Hematopoietic multipotent progenitor cell (in vitro differentiated cells): ENCODE measurements around the gene IGSF21. TPM values are rescaled to one million over a fixed set of nuclear protein-coding genes. Genes with fewer than 3 reads are reported as not detected.

Experiments used
- DNase-seq, 3 donors: peaks; one replicate each; pipeline ENCODE4 v3.0.0-alpha.2; 2011 to 2015; ENCODE audit warnings: low read depth in 2 of 3, low spot score in 2 of 3
- total RNA-seq: library from RNA; depleted of rRNA; stranded (reverse); fragments of >200 nt; gene quantifications from one replicate; pipeline ENCODE4 v1.2.3, GENCODE V29; 2012

The IGSF21 gene
- total RNA-seq, 1 donor: under 0.01 TPM

DNA sequence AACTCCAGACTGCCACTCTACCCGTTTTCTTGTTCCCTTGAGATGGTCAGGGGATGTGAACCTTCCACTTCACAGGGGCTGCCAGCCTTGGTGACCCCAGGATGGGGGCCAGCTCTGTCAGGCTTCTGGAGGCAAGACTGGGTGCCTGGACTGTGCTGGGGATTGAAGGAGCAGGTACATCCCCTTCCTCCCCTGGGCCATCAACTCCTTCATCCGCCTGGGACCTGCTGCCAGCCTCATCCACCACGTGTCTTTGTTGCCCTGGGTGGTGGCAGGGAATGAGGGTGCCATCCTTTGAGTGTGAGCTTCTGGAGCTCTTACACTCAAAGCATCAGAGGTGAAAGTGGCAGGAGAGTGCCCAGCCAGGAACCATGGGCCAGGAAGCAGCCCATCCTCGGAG is 139.6 kb downstream of the IGSF21 start:
- no peak for DNase-seq

GRCh38 chr1:18249631-18250030 is 142.0 kb downstream of the IGSF21 start:
- DNase-seq: no peak

DNA sequence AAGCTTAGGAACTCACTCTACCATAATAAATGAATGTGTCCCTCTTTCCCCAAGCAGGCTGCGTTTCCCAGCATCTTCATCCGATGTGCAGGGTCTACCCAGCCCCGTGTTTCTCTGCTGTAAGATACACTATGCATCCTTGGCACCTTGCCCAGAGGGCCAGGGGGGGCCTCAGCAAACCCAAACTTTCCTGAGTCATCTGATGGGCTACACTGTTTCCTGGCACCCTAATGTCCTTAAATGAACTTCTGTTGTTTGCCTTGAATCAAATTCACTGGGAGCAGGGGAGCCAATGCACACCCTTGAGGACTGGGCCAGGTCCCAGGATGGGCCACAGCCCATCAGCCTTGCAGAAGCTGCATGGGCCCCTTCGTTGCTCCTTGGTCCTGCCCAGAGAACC is 145.5 kb downstream of the IGSF21 start:
- DNase-seq: no peak

DNA sequence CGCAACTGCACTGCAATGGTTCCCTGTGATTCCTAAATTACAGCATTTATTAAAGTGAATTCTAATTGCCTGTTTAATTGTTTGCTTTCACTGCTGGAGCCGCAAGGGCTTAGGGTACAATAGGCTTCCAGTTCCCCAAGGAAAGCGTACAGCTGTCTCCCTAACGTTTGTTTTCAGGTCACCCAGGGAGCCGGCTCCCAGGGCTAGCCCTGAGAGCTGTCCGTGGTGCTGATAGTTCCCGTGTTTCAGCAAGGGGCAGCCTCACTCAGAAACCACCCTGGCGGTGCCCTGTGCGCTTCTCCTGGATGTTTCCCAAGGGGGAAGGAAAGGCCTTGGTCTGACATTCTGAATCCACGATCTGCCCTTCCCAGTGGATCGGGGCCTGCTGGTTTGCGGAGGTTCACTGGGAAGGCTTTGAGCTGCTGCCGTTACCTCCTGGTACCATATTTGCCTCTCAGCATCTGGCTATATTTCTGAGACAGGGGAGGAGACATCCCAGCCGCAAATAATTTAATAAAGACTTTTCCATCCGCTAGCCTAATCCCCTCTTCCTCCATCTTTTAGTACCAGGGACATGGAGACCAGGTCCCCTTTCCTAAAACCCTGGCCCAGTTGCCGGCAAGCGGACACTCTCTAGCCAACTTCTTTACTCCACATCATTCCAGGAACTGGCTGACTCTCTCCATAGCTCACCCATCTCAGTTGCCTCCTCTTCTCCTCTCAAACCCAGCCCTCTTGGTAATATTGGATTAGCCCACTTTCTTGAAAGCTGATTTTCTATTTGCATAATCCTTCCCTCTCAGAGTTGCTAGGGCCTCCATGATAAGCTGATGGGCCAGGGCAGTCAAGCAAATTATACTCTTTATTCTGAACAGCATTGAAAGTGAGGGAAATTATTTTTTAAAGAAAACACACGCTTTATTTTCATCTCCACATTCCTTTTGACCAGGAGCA is 149.0 kb downstream of the IGSF21 start:
- DNase-seq: peak in 2 of 3 donors; percentile 35 to 56

DNA sequence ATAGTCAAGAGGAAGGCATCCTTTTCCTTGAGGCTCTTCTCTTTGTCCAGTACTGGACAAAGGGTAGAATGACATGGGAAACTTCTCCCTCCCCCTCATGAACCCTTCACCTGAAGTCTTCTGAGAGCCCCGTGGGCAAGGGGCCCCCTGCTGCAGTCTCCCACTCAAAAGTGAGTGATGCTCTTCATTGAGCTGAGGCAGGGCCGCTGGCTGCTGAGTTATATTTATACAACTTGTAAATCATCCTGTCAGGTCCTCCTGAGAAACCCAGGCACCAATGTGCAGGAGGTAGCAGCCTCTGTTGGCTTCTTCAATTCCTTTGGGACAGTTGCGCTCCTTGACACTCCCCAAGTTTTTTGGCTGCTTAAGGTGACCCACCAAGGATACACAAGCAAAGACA is 150.2 kb downstream of the IGSF21 start:
- DNase-seq: no peak

- no peak for DNase-seq
Observed at GRCh38 chr1:18261891-18262290, 154.3 kb downstream of the IGSF21 start.

GRCh38 chr1:18262726-18263125 is 155.1 kb downstream of the IGSF21 start:
- no peak for DNase-seq

DNA sequence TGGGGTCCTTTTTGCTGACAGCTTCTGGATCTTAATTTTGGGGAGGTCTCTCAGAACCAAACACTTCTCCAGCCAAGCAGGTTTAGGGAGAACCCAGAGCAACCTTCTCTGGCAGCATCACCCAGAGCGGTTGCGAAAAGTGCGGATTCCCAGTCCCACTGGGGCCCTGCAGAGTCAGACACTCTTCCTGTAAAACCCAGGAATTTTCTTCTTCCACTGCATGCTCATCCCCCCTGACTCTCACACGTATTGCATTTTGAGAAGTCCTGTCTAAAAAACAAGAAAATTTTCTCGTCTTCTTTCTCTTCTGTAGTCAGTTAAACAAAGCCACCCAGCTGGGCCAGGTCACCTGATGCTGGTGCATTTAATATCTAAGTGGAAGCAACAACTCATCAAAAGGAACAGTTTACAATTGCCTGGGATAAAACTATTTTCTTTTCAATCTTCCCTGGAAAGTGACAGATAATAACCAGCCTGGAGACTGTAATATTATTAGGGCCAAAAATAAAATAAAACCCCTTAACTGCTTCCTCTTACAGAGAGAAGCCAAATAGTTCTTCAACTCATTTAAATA is 156.0 kb downstream of the IGSF21 start:
- DNase-seq: no peak

- DNase-seq: no peak
Observed at GRCh38 chr1:18264450-18265039, 156.9 kb downstream of the IGSF21 start.

DNA sequence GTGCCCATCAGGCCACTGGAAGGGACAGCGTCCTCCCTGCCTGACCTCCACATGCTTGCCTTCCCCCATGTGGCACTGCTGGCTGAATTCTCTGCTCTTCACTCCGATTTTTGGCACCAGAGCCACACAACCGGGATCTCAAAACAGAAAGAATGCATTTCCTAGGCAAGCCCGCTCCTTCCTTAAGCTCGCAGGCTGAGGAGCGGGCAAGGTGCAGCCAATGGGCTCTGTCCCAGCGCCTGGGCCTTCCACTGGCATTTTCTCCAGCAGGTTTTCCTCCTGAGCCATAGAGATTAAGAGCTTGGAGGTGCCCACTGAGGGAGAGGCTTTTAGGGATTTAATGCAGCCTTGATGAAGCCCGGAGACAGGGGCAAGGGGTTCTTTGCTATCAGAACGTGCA is 158.0 kb downstream of the IGSF21 start:
- DNase-seq: no peak

GRCh38 chr1:18266391-18266790 is 158.8 kb downstream of the IGSF21 start:
- no peak for DNase-seq

DNA sequence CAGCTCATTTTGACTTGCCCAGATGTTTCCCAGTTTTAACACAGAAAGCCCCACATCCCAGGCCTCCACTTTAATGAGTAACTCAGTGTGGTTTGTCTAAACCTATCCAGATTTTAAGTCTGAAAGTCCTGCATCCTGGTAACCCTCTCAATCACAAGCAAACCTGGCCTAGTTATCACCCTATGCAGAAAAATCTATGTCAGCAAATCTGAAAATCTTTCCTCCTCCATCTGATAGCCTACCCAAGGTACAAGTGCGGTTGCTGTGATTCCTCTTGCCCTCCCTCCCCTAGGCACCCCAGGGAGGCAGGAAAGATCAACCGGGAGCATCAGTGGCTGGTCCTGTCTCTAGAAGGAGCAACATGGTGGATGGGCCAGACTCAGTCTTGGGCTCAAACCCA is 163.7 kb downstream of the IGSF21 start:
- no peak for DNase-seq

- no peak for DNase-seq
Observed at GRCh38 chr1:18278946-18279345, 171.3 kb downstream of the IGSF21 start.

DNA sequence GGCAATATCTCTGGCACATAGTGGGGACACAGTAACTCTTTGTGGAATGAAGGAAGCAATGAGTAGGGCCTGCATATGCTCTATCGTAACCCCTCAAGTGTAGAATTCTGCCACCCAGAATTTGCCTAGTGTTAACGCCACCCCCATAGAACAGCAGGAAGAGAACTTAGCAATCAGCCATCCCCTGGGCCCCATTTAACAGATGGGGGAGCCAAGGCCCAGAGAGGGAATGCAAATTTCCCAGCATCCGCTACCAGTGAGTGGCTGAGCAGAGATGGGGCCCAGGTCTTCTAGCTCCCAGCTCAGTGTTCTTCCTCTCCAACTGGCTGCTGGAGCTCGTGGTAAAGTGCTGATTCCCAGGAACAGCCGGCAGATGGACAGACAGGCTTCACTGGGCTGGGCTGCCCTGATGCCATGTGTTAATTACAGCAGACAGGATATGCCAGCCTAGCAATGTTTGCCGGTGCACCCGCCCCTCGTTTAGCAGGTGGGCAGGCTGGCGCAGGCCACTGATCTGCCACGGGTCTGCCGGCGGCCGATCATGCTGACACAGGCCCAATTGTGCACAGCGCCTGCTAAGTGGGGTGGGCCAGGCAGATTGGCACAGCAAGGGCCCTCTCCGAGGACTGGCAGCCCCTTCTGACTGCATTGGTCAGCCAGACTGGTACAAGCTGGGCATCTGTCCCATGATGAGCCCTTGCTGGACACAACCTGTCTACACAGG is 171.9 kb downstream of the IGSF21 start:
- no peak for DNase-seq

DNA sequence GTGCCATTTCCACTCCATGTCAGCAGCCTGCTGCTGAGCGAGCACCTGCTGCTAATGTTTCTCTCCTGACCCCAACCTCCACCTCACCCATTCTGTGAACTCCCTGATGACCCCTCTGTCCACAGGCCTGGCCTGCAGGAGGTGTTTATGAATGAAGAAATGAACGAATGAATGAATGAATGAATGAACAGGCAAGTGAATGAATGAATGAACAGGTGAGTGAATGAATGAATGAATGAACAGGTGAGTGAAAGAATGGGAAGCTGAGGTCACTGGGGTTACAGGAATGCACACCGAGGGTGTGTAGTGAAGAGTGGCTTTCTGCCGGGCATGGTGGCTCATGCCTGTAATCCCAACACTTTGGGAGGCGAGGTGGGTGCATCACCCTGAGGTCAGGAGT is 173.4 kb downstream of the IGSF21 start:
- no peak for DNase-seq

- DNase-seq: no peak
Observed at GRCh38 chr1:18282851-18283600, 175.4 kb downstream of the IGSF21 start.

DNA sequence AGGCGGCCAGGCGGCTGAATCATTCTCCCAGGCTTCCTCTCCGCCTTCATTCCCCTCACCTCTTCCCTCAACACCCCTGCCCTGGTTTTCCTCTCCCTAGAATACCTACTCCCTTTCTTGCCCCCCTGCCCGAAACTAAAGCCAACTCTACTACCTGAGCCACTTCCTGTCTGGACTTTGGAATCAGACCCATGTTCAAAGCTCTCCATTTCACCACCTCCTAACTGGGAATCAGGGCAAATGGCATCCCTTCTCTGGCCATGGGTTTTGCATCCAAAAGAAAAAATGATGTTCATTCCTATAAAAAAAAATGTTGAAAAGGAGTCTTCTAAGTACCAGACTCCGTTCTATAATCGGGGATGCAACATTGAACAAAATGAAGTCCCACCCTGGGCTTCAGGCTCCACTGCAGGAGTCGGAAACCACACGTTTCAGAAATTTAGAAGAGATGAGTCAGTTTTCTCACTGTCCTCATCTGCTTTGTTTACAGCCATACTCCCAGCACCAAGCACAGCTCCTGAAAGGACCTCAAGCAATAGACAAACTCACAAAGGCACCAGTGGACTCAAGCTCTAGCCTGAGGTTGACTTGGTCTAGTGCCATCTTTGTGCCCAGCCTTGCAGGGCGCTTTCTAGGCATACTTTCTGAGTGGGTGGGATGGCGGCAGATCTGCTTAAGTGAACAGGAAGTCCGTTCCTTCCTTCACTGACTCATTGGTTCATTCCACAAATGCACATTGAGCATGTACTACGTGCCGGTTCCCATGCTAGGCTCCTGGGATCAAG is 176.2 kb downstream of the IGSF21 start:
- DNase-seq: no peak

GRCh38 chr1:18284805-18285537 is 177.4 kb downstream of the IGSF21 start:
- no peak for DNase-seq

- DNase-seq: no peak
Observed at GRCh38 chr1:18285538-18285924, 177.9 kb downstream of the IGSF21 start.
